VCaP (cell line): ENCODE measurements around the gene HAAO.
"Not testable (repeated sequence)": the region's sequence is repeated elsewhere in the genome, so short reads cannot be mapped to it uniquely, and the experiment has no call there.

Experiments
- H3K27ac ChIP-seq: fragments of 450-650 bp; 2 replicates; pipeline ENCODE4 v1.5.1; 2017
- TF ChIP-seq, protein P1 (sequence below): fragments of 450-650 bp; conservative IDR thresholded peaks from 2 replicates; pipeline ENCODE4 v1.5.1; 2017; ENCODE audit warnings: mild to moderate bottlenecking, moderate library complexity

The HAAO gene

DNA sequence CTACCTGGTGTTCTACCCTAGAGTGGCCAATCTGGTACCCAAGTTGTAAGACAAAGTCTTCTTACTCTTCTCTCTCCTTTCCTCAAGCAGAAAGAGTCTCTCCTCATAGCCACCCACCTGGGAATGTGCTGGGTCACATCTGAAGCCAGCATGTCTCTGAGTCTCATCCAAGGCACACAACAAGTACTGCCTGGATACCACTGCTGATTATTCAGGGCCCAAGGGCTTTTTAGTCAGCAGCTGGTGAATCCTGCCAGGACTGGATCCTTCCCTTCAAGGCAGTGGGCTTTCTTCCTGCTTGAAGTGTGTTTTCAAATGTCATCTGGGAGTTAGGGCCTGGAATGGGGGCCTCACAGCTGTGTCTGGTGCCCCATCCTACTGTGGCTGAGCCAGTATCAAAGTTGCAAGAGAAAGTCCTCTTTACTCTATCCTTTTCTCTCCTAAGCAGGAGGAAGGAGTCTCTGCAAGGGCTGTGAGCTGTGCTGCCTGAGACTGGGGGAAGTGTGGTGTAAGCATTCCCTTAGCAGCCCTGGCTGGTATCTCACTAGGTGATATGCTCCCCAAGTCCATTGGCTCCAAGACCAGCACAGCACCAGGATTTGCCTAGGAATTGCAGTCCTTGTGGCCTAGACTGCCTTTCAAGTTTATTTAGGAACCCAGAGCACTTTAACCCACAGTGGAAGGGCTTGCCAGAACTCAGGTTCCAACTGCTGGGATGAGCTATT, 55.6 kb downstream of the HAAO start:
- H3K27ac ChIP-seq, result no peak overlapping the region
- TF ChIP-seq, protein P1, sequence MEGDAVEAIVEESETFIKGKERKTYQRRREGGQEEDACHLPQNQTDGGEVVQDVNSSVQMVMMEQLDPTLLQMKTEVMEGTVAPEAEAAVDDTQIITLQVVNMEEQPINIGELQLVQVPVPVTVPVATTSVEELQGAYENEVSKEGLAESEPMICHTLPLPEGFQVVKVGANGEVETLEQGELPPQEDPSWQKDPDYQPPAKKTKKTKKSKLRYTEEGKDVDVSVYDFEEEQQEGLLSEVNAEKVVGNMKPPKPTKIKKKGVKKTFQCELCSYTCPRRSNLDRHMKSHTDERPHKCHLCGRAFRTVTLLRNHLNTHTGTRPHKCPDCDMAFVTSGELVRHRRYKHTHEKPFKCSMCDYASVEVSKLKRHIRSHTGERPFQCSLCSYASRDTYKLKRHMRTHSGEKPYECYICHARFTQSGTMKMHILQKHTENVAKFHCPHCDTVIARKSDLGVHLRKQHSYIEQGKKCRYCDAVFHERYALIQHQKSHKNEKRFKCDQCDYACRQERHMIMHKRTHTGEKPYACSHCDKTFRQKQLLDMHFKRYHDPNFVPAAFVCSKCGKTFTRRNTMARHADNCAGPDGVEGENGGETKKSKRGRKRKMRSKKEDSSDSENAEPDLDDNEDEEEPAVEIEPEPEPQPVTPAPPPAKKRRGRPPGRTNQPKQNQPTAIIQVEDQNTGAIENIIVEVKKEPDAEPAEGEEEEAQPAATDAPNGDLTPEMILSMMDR, result no peak

DNA sequence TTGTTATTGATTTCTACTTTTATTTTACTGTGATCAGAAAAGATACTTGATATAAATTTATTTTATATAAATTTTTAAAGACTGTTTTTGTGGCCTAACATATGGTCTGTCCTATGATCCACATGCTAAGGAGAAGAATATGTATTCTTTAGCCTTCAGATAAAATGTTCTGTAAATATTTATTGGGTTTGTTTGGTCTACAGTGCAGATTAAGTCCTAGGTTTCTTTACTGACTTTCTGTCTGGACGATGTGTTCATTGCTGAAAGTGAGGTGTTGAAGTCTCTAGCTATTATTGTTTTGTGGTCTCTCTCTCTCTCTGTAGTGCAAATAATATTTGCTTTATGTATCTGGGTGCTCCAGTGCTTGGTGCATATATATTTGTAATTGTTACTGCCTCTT, 58.5 kb downstream of the HAAO start:
- H3K27ac ChIP-seq, result 0 out of 2 replicates have a peak overlapping the region, but pooled peaks have one; percentile 8
- TF ChIP-seq, protein P1, result no peak

DNA sequence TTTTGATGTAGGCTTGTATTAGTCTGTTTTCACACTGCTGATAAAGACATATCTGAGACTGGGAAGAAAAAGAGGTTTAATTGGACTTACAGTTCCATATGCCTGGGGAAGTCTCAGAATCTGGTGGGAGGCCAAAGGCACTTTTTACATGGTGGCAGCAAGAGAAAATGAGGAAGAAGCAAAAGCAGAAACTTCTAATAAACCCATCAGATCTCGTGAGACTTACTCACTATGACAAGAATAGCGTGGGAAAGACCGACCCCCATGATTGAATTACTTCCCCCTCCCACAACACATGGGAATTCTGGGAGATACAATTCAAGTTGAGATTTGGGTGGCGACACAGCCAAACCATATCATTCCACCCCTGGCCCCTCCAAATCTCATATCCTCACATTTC, 61.1 kb downstream of the HAAO start:
- not testable (repeated sequence) for H3K27ac ChIP-seq

DNA sequence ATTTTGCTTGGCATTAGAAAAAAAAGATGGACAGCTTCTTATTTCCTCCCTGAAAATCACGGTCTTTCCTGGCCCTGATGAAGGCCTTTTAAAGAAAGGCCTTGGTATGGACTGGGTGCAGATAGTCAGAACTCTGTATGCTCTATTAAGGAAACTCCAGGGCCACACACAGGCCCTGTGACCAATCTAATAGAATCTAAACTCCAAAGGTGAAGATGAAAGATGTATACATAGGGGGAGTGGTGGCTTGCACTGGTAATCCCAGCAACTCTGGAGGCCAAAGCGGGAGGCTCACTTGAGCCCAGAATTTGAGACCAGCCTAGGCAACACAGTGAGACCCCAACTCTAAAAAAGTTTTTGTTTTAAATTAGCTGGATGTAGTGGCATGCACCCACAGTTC, 65.7 kb downstream of the HAAO start:
- H3K27ac ChIP-seq, result no peak overlapping the region
- TF ChIP-seq, protein P1, result no peak

DNA sequence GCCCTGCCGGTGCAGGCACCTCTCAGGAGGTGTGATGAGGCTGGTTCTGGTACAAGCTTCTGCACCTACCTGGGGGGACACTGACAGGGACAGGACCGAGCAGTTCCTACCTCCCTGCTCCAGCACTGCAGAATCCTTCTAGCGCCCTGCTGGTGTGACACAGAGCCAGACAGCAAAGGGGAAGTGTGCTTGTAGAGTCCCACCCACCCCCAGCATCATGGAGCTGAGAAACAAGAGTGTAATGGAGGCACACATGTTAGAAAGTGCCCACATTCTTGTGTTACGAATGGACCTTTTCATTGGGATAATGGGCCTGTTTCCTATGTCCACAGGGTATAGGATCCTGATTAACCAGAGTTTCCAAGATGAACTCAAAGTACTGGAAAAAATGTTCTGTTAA, 66.7 kb downstream of the HAAO start:
- TF ChIP-seq, protein P1, result no peak
- H3K27ac ChIP-seq, result no peak overlapping the region

DNA sequence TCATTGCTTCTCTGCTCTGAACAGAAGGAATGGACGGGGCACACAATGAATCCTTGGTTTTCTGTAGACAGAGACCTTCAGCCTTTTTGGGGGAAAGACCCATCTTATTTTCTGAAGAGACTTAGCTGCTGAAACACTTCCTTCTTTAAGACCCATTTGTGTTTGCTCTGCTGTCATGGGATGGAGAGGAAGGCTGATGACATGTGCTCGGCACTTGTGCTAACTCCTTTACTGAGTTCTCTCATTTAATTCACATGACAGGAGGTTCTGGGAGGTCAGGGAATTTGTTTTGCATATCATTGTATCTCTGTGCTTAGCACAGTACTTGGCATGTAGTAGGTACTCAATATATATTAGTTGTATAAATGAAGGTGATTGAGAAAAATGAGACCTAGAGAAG, 67.5 kb downstream of the HAAO start:
- TF ChIP-seq, protein P1, result no peak
- H3K27ac ChIP-seq, result no peak overlapping the region

DNA sequence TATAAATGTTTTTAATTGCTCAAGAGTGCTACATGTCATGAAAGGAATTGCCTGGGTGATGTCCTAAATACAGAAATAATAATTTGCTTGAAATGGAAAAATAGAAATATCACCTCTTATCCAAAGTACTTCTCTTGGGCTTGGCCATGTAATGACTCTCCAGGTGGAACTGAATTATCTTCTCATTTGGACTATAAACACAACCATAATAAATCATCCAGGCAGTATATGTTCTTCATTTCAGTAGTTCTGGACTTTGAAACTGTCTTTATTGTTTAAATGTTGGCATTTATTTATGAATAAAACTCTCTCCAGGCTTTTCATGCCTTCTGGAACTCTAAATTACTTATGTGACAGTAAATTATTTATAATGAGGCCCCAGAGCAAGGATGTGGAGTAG, 68.9 kb downstream of the HAAO start:
- TF ChIP-seq, protein P1, result no peak

More for the DNA sequence above, 68.9 kb downstream of the HAAO start:
- H3K27ac ChIP-seq, result no peak overlapping the region
